ENCODE results near the gene PSME4. TPM values are rescaled to one million over a fixed set of nuclear protein-coding genes. Genes with fewer than 3 reads are reported as not detected.
"Not testable (repeated sequence)": the region's sequence is repeated elsewhere in the genome, so short reads cannot be mapped to it uniquely, and the experiment has no call there.

PSME4 gene
- total and polyA plus RNA-seq, 2 donors = 19.6 to 100 TPM

- WGBS = 28% methylated on average over 72 of the region's 72 CpGs
- H3K4me3 ChIP-seq (ENCODE audit: low read depth, low read length) = peak within 1 kb of the TSS; percentile 45
- H3K36me3 ChIP-seq (ENCODE audit: insufficient read depth) = peaks cover 2% of the 10 kb centered on the region
- DNase-seq (ENCODE audit: extremely low spot score) = no peak
- no peaks in the 10 kb centered on the region for H3K4me1 ChIP-seq (ENCODE audit: insufficient read depth)
- H3K27ac ChIP-seq (ENCODE audit: low read depth) = no peak within 1 kb of the TSS
These were observed 111.3 kb downstream of the PSME4 start, which contains the start of gene GPR75 for GRCh38 chr2:53859206-53860181. TSS of gene GPR75 (minus strand) at chr2:53859967. CDS start at chr2:53854756, 5,211 bp downstream.

GRCh38 chr2:53856272-53856671 lies 114.5 kb downstream of the PSME4 start:
- DNase-seq (ENCODE audit: extremely low spot score) = no peak
- H3K27ac ChIP-seq (ENCODE audit: low read depth) = no peak overlapping the region
- no peaks in the 10 kb centered on the region for H3K36me3 ChIP-seq (ENCODE audit: insufficient read depth)
- 84% methylated on average over 2 of the region's 2 CpGs for WGBS
- H3K4me3 ChIP-seq (ENCODE audit: low read depth, low read length) = no peak overlapping the region
- H3K4me1 ChIP-seq (ENCODE audit: insufficient read depth) = no peaks in the 10 kb centered on the region

- H3K4me3 ChIP-seq (ENCODE audit: low read depth, low read length) = no peak overlapping the region
- WGBS = 93% methylated on average over 2 of the region's 2 CpGs
- DNase-seq (ENCODE audit: extremely low spot score) = no peak
These were observed 116.1 kb downstream of the PSME4 start for GRCh38 chr2:53854678-53855077.

GRCh38 chr2:53852532-53852931 lies 118.3 kb downstream of the PSME4 start:
- Histone ChIP-seq H3K36me3 (ENCODE audit: insufficient read depth) (no peaks in the 10 kb centered on the region), H3K4me1 (ENCODE audit: insufficient read depth) (no peaks in the 10 kb centered on the region), H3K27ac (ENCODE audit: low read depth) (no peak overlapping the region), H3K4me3 (ENCODE audit: low read depth, low read length) (no peak overlapping the region)
- WGBS = 97% methylated on average over 4 of the region's 4 CpGs
- DNase-seq (ENCODE audit: extremely low spot score) = no peak

More at GRCh38 chr2:53854678-53855077, 116.1 kb downstream of the PSME4 start:
- Histone ChIP-seq H3K4me1 (ENCODE audit: insufficient read depth) (no peaks in the 10 kb centered on the region), H3K36me3 (ENCODE audit: insufficient read depth) (no peaks in the 10 kb centered on the region), H3K27ac (ENCODE audit: low read depth) (no peak overlapping the region)

GRCh38 chr2:53851052-53851757 lies 119.6 kb downstream of the PSME4 start:
- DNase-seq (ENCODE audit: extremely low spot score); H3K4me3 ChIP-seq (ENCODE audit: low read depth, low read length); H3K27ac ChIP-seq (ENCODE audit: low read depth); H3K4me1 ChIP-seq (ENCODE audit: insufficient read depth); H3K36me3 ChIP-seq (ENCODE audit: insufficient read depth): not testable (repeated sequence)
- 90% methylated on average over 9 of the region's 9 CpGs for WGBS

- Histone ChIP-seq H3K36me3 (ENCODE audit: insufficient read depth) (no peaks in the 10 kb centered on the region), H3K4me3 (ENCODE audit: low read depth, low read length) (no peak overlapping the region), H3K27ac (ENCODE audit: low read depth) (no peak overlapping the region), H3K4me1 (ENCODE audit: insufficient read depth) (no peaks in the 10 kb centered on the region)
- DNase-seq (ENCODE audit: extremely low spot score) = no peak
- WGBS = 100% methylated on average over 2 of the region's 2 CpGs
These were observed 122.7 kb downstream of the PSME4 start for GRCh38 chr2:53848062-53848461.

GRCh38 chr2:53843595-53843994 lies 127.2 kb downstream of the PSME4 start:
- Histone ChIP-seq H3K27ac (ENCODE audit: low read depth) (no peak overlapping the region), H3K36me3 (ENCODE audit: insufficient read depth) (no peaks in the 10 kb centered on the region), H3K4me3 (ENCODE audit: low read depth, low read length) (no peak overlapping the region), H3K4me1 (ENCODE audit: insufficient read depth) (no peaks in the 10 kb centered on the region)
- WGBS = 76% methylated on average over 2 of the region's 2 CpGs
- DNase-seq (ENCODE audit: extremely low spot score) = no peak

GRCh38 chr2:53842891-53843290 lies 127.9 kb downstream of the PSME4 start:
- Histone ChIP-seq H3K4me1 (ENCODE audit: insufficient read depth) (no peaks in the 10 kb centered on the region), H3K27ac (ENCODE audit: low read depth) (no peak overlapping the region), H3K4me3 (ENCODE audit: low read depth, low read length) (no peak overlapping the region), H3K36me3 (ENCODE audit: insufficient read depth) (no peaks in the 10 kb centered on the region)
- 80% methylated on average over 3 of the region's 3 CpGs for WGBS
- no peak for DNase-seq (ENCODE audit: extremely low spot score)

- WGBS = 98% methylated on average over 7 of the region's 7 CpGs
- H3K4me3 ChIP-seq (ENCODE audit: low read depth, low read length); H3K36me3 ChIP-seq (ENCODE audit: insufficient read depth); H3K27ac ChIP-seq (ENCODE audit: low read depth); DNase-seq (ENCODE audit: extremely low spot score); H3K4me1 ChIP-seq (ENCODE audit: insufficient read depth): not testable (repeated sequence)
These were observed 129.1 kb downstream of the PSME4 start for GRCh38 chr2:53841651-53842050.

- no peak for DNase-seq (ENCODE audit: extremely low spot score)
- Histone ChIP-seq H3K36me3 (ENCODE audit: insufficient read depth) (no peaks in the 10 kb centered on the region), H3K27ac (ENCODE audit: low read depth) (no peak overlapping the region), H3K4me1 (ENCODE audit: insufficient read depth) (no peaks in the 10 kb centered on the region), H3K4me3 (ENCODE audit: low read depth, low read length) (no peak overlapping the region)
- WGBS = 74% methylated on average over 1 of the region's 1 CpG
These were observed 130.2 kb downstream of the PSME4 start for GRCh38 chr2:53840580-53840979.

GRCh38 chr2:53829980-53830290 lies 140.9 kb downstream of the PSME4 start:
- not testable (repeated sequence) for H3K36me3 ChIP-seq (ENCODE audit: insufficient read depth); H3K4me1 ChIP-seq (ENCODE audit: insufficient read depth); DNase-seq (ENCODE audit: extremely low spot score); H3K4me3 ChIP-seq (ENCODE audit: low read depth, low read length); H3K27ac ChIP-seq (ENCODE audit: low read depth)
- WGBS = 80% methylated on average over 4 of the region's 4 CpGs

GRCh38 chr2:53829273-53829979 lies 141.4 kb downstream of the PSME4 start:
- H3K4me3 ChIP-seq (ENCODE audit: low read depth, low read length) = no peak overlapping the region
- WGBS = 86% methylated on average over 11 of the region's 11 CpGs
- H3K27ac ChIP-seq (ENCODE audit: low read depth) = no peak overlapping the region
- no peaks in the 10 kb centered on the region for H3K4me1 ChIP-seq (ENCODE audit: insufficient read depth)
- no peaks in the 10 kb centered on the region for H3K36me3 ChIP-seq (ENCODE audit: insufficient read depth)
- no peak for DNase-seq (ENCODE audit: extremely low spot score)

GRCh38 chr2:53828331-53828730 lies 142.5 kb downstream of the PSME4 start:
- Histone ChIP-seq H3K27ac (ENCODE audit: low read depth) (no peak overlapping the region), H3K4me3 (ENCODE audit: low read depth, low read length) (no peak overlapping the region), H3K36me3 (ENCODE audit: insufficient read depth) (no peaks in the 10 kb centered on the region), H3K4me1 (ENCODE audit: insufficient read depth) (no peaks in the 10 kb centered on the region)
- no peak for DNase-seq (ENCODE audit: extremely low spot score)
- 96% methylated on average over 4 of the region's 4 CpGs for WGBS
